CD4-positive, alpha-beta memory T cell (primary cell): Measurements from ENCODE around the gene ALDH1A1. TPM values are rescaled to one million over a fixed set of nuclear protein-coding genes. Genes with fewer than 3 reads are reported as not detected.
A peak's percentile ranks its signal among the peaks of the same experiment; 100 is the strongest.

ENCODE experiments used
- CTCF ChIA-PET: fragments of 350-600 bp; sonication (Branson Sonifier 250); formaldehyde crosslinking; loops from one replicate; lab custom pipeline; 2021; ENCODE audit warnings: inconsistent platforms; ENCODE audit not compliant: partially characterized antibody; lab: Charles Lee
- POLR2A ChIA-PET: fragments of 350-600 bp; sonication (Branson Sonifier 250); formaldehyde crosslinking; loops from one replicate; lab custom pipeline; 2021; ENCODE audit not compliant: partially characterized antibody; lab: Charles Lee
- DNase-seq, 5 donors: peaks; one replicate each; pipeline versions ENCODE4 v3.0.0 to v3.0.0-alpha.2; 2020 to 2022; ENCODE audit warnings: mixed read lengths in 1 of 5
- H3K27ac ChIP-seq: one replicate; pipeline ENCODE4 v1.7.0; 2013; ENCODE audit warnings: low read depth, low read length
- H3K27me3 ChIP-seq: 2 replicates; pipeline ENCODE4 v1.7.0; 2013; ENCODE audit warnings: mild to moderate bottlenecking, low read length, moderate library complexity; ENCODE audit not compliant: insufficient read depth
- H3K36me3 ChIP-seq: 2 replicates; pipeline ENCODE4 v1.7.0; 2013; ENCODE audit warnings: mild to moderate bottlenecking, low read length, moderate library complexity; ENCODE audit not compliant: insufficient read depth
- H3K4me1 ChIP-seq: 2 replicates; pipeline ENCODE4 v1.7.0; 2013; ENCODE audit warnings: mild to moderate bottlenecking, low read length, moderate library complexity; ENCODE audit not compliant: insufficient read depth
- H3K4me3 ChIP-seq, 2 donors: one replicate each; pipeline ENCODE4 v1.7.0; 2013; ENCODE audit warnings: low read length in 2 of 2, mild to moderate bottlenecking in 1 of 2
- H3K9me3 ChIP-seq, 2 donors: one replicate each; pipeline ENCODE4 v1.7.0; 2013; ENCODE audit warnings: low read length in 2 of 2, control low read depth in 1 of 2; ENCODE audit not compliant: control insufficient read depth in 1 of 2
- H3K27ac Mint-ChIP-seq, 7 donors: one replicate each; pipeline ENCODE4 v1.8.0; 2020 to 2021; ENCODE audit warnings: mixed read lengths in 7 of 7, mild to moderate bottlenecking in 6 of 7, inconsistent platforms in 3 of 7, moderate library complexity in 3 of 7
- H3K27me3 Mint-ChIP-seq, 2 donors: one replicate each; pipeline ENCODE4 v1.8.0; 2020 to 2021; ENCODE audit warnings: mixed read lengths in 2 of 2
- H3K36me3 Mint-ChIP-seq, 2 donors: one replicate each; pipeline ENCODE4 v1.8.0; 2020 to 2021; ENCODE audit warnings: mixed read lengths in 2 of 2, inconsistent platforms in 1 of 2, mild to moderate bottlenecking in 1 of 2
- H3K4me1 Mint-ChIP-seq, 4 donors: one replicate each; pipeline ENCODE4 v1.8.0; 2020 to 2021; ENCODE audit warnings: mixed read lengths in 4 of 4, mild to moderate bottlenecking in 1 of 4
- H3K4me3 Mint-ChIP-seq, 8 donors: one replicate each; pipeline ENCODE4 v1.8.0; 2020 to 2021; ENCODE audit warnings: mixed read lengths in 8 of 8, mild to moderate bottlenecking in 7 of 8, moderate library complexity in 6 of 8, inconsistent platforms in 3 of 8
- H3K9me3 Mint-ChIP-seq, 8 donors: one replicate each; pipeline ENCODE4 v1.8.0; 2020 to 2021; ENCODE audit warnings: mixed read lengths in 8 of 8, mild to moderate bottlenecking in 5 of 8, inconsistent platforms in 3 of 8, moderate library complexity in 1 of 8
- intact Hi-C: fragments of 100-400 bp; cut with micrococcal nuclease; formaldehyde crosslinking; loops from one replicate; pipeline ENCODE4 v1.15.1; 2023
- polyA plus RNA-seq, 2 donors: library from polyadenylated mRNA; unstranded; fragments of 300-500 nt; fragmentation: Illumina TruSeq; gene quantifications; one replicate each; pipeline ENCODE4 v1.2.3, GENCODE V29; 2021
- total RNA-seq, 2 experiments: library from RNA; stranded (reverse); gene quantifications; one replicate each; pipeline ENCODE4 v1.2.3, GENCODE V29; 2021

The ALDH1A1 gene
- total and polyA plus RNA-seq, 4 experiments from 2014 or later = 0.44 to 1.2 TPM; not detected in 2

DNA sequence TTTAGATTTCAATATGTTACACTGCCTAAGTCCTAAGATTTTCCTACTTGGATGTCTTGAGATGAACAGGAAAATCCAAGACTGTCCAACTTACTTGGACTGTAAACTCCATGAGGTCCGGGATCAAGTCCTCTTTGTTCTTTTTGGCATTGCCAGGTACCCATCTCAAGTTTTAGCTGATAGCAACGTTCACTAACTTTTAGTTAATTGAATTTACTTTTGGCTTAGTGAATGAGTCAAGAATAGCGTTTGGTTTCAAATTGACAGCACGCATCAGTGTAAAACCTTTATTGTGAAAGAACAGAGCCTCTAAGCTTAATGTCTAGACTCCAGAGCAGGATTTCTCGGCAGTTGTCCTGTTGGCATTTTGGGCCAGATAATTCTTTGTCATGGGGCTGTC, 37.2 kb downstream of the ALDH1A1 start:
- POLR2A ChIA-PET = no interaction called here
- intact Hi-C loops = loop anchor here (10.0 kb wide), 1 partner anchor 59 kb away; no protein-coding TSS in a partner anchor
- CTCF ChIA-PET = no interaction called here
- Mint-ChIP-seq H3K4me1 (no peaks in the 10 kb centered on the region), H3K27ac (no peak overlapping the region), H3K4me3 (no peak overlapping the region), H3K27me3 (peaks cover 0 to 2% of the 10 kb centered on the region in 2 donors), H3K9me3 (peaks cover 0 to 2% (median 0%) of the 10 kb centered on the region in 8 donors), H3K36me3 (no peaks in the 10 kb centered on the region)
- no peaks in the 10 kb centered on the region for H3K9me3 ChIP-seq
- no peaks in the 10 kb centered on the region for H3K36me3 ChIP-seq
- no peaks in the 10 kb centered on the region for H3K4me1 ChIP-seq
- no peak overlapping the region for H3K4me3 ChIP-seq
- H3K27me3 ChIP-seq = no peaks in the 10 kb centered on the region
- no peak overlapping the region for H3K27ac ChIP-seq
- no peak for DNase-seq

DNA sequence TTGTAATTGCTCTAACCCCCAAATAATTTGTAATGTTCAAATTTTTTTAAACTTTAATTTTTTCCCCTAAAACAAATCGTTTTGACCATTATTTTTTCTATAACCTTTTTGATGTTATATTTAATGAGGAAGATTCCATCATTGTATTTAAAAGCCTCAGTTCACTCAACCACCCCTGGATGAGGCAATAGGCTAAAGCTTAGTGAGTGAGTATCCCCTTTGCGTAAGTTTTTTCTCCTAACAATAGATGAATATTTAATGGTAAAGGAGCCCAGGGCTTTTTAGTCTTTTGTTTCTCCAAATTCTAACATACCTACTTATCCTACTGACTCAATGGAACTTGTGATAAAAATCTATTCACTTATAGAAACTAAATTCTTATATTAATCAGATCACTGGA, 38.1 kb downstream of the ALDH1A1 start:
- no peak overlapping the region for H3K27ac Mint-ChIP-seq
- intact Hi-C loops = loop anchor here (10.0 kb wide), 1 partner anchor 60 kb away; no protein-coding TSS in a partner anchor

DNA sequence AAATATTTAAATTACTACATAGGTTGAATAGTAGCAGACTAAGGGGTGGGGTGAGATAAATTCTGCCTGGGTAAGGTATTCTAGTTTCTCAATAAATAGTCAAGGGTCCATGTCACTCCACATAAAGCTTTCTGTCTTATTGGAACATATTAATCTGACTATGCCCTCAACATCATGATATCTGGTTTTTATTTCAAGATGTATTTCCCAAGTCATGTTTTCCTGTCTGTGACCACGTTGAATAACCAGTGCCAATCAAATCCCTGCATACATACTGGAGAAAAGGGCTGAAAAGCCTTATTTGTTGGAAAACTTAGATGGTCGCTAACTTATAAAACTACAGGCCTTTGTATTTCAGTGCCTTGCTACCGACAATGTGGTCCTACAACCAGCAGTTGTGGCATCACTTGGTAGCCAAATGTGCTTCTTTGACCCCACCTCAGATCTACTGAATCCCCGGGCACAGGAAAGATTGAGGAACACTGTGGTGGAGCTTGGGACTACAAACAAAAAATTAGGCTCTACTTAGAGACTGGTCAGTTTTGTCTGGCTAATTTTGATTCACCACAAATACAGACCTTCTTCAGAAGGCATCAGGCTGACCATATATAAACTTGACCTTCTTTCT, 39.4 kb downstream of the ALDH1A1 start:
- Mint-ChIP-seq H3K9me3 (peaks cover 0 to 2% (median 0%) of the 10 kb centered on the region in 8 donors), H3K4me1 (no peaks in the 10 kb centered on the region), H3K4me3 (no peak overlapping the region), H3K27me3 (peaks cover 1 to 2% of the 10 kb centered on the region in 2 donors), H3K27ac (no peak overlapping the region), H3K36me3 (no peaks in the 10 kb centered on the region)
- Histone ChIP-seq H3K4me3 (no peak overlapping the region), H3K36me3 (no peaks in the 10 kb centered on the region), H3K27ac (no peak overlapping the region), H3K27me3 (no peaks in the 10 kb centered on the region), H3K4me1 (no peaks in the 10 kb centered on the region), H3K9me3 (no peaks in the 10 kb centered on the region)
- intact Hi-C loops = loop anchor here (10.0 kb wide), 1 partner anchor 61 kb away; no protein-coding TSS in a partner anchor
- DNase-seq = no peak
- ChIA-PET CTCF (no interaction called here), POLR2A (no interaction called here)

More for the DNA sequence above, 38.1 kb downstream of the ALDH1A1 start:
- no peak overlapping the region for H3K4me3 ChIP-seq
- Mint-ChIP-seq H3K4me3 (no peak overlapping the region), H3K36me3 (no peaks in the 10 kb centered on the region), H3K9me3 (peaks cover 0 to 2% (median 0%) of the 10 kb centered on the region in 8 donors), H3K4me1 (no peaks in the 10 kb centered on the region), H3K27me3 (peaks cover 0 to 2% of the 10 kb centered on the region in 2 donors)
- H3K36me3 ChIP-seq = no peaks in the 10 kb centered on the region
- DNase-seq = no peak
- H3K27me3 ChIP-seq = no peaks in the 10 kb centered on the region
- CTCF ChIA-PET = no interaction called here
- H3K4me1 ChIP-seq = no peaks in the 10 kb centered on the region
- H3K9me3 ChIP-seq = no peaks in the 10 kb centered on the region
- no peak overlapping the region for H3K27ac ChIP-seq
- POLR2A ChIA-PET = no interaction called here

DNA sequence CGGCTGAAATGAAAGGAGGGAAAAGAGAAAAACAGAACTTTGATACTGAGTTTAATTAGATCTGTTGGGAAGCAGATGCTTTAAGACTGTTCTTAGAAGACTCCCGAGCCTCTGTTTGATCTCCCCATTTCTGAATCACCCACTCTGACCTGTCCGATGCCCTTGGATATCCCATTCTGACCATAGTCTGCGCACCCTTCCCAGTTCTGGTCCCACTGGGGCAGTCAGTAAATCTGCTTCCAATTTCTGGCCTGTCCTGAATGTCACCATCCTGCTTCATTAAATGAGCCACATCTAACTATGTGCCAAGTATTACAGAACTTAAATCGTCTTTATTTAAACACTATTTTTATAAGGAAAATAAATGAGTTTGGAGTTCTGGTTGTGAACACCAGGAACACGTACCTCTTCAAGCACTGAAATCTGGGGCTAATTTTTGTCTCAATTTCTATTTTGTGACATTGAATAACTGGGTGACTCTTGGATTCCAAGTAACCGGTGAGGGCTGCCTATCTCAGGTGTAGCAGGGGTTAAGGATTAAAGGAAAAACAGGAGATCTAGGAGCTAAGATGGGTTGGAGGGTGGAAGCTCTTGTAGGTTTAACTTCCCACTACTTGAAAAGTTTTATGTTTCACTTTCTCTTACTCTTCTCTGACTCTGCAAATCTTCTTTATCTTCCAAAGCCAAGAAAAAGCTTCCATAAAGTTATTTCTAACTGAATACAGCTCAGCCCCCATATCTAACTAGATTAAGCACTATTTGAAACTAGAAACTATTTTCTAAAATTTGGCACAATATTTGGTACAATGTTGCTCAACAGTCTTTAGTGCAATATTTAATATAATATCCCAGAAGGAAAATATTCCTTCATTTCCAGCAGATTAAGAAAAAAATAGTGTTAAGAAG, 40.1 kb downstream of the ALDH1A1 start:
- intact Hi-C loops = loop anchor here (10.0 kb wide), 1 partner anchor 62 kb away; no protein-coding TSS in a partner anchor
- DNase-seq = peak in 1 of 5 donors; percentile 31

DNA sequence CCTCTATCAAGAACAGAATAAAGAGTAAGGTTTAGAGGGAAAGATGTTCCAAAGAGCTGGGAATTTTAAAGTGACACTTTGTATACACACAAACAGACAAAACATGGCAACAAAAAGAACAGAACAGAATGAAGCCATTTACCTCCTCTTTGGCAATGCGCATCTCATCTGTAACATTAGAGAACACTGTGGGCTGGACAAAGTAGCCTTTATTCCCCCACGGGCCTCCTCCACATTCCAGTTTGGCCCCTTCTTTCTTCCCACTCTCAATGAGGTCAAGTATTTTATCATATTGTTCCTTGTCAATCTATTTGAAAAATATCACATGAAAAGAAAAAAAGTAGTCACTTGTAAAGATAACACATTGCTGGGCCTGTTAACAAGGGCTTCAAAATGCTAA, 41.0 kb downstream of the ALDH1A1 start:
- H3K9me3 ChIP-seq = no peaks in the 10 kb centered on the region
- no peak overlapping the region for H3K4me3 ChIP-seq
- H3K27me3 ChIP-seq = no peaks in the 10 kb centered on the region
- Mint-ChIP-seq H3K36me3 (no peaks in the 10 kb centered on the region), H3K4me1 (no peaks in the 10 kb centered on the region), H3K4me3 (no peak overlapping the region), H3K9me3 (peaks cover 0 to 2% (median 0%) of the 10 kb centered on the region in 8 donors), H3K27ac (no peak overlapping the region), H3K27me3 (peaks cover 1 to 2% of the 10 kb centered on the region in 2 donors)
- ChIA-PET CTCF (interaction anchor here (1.6 kb wide), 1 partner anchor 11 kb away, joined by 3 read pairs; no protein-coding TSS in a partner anchor), POLR2A (no interaction called here)
- H3K4me1 ChIP-seq = no peaks in the 10 kb centered on the region
- no peak for DNase-seq
- intact Hi-C loops = loop anchor here (10.0 kb wide), 1 partner anchor 63 kb away; no protein-coding TSS in a partner anchor
- no peaks in the 10 kb centered on the region for H3K36me3 ChIP-seq
- H3K27ac ChIP-seq = no peak overlapping the region

More for the DNA sequence above, 40.1 kb downstream of the ALDH1A1 start:
- ChIA-PET CTCF (no interaction called here), POLR2A (no interaction called here)
- H3K27me3 ChIP-seq = no peaks in the 10 kb centered on the region
- H3K4me3 ChIP-seq = no peak overlapping the region
- no peaks in the 10 kb centered on the region for H3K36me3 ChIP-seq
- peaks cover 1 to 2% of the 10 kb centered on the region in 2 donors for H3K27me3 Mint-ChIP-seq
- peak overlapping the region in 1 of 8 donors; percentile 24 for H3K4me3 Mint-ChIP-seq
- no peaks in the 10 kb centered on the region for H3K9me3 ChIP-seq
- peaks cover 0 to 2% (median 0%) of the 10 kb centered on the region in 8 donors for H3K9me3 Mint-ChIP-seq
- no peaks in the 10 kb centered on the region for H3K4me1 Mint-ChIP-seq
- no peaks in the 10 kb centered on the region for H3K36me3 Mint-ChIP-seq
- H3K4me1 ChIP-seq = no peaks in the 10 kb centered on the region
- H3K27ac Mint-ChIP-seq = no peak overlapping the region
- H3K27ac ChIP-seq = no peak overlapping the region

DNA sequence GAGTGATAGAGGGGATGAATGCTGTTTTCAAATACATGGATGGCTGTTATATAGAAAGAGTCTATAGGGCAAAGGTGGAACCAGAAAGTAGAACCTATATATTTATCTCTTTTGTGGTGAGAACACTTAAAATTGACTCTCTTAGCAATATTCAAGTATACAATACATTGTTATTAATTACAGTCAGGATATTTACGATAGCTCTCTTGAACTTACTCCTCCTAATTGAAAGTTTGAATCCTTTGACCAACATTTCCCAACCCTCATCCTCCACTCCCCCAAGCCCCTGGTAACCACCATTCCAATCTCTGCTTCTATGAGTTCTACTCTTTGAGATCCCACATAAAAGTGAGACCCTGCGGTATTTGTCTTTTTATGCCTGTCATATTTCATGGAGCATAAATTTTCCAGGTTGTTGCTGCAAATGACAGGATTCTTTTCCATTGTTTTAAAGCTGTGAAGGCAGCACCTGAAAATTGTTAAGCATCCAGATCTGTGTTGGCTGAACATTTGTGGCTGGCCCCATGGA, 41.5 kb downstream of the ALDH1A1 start:
- DNase-seq = no peak
- intact Hi-C loops = loop anchor here (10.0 kb wide), 1 partner anchor 63 kb away; no protein-coding TSS in a partner anchor

DNA sequence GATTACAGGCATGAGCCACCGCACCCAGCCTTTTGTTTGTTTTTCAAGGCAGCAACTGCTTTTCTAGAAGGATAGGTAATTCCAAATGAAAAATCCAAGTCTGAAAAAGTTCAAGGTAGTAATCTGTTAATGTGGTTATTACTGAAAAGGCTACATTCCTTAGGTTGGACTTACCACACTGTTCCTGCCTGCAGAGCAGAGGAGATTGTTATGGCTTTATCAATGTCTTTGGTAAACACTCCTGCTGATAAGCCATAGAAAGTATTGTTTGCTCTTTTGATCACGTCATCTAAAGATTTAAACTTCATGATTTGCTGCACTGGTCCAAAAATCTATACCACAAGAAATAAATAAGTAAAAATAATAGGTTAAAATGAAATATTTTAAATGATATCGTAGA, 43.4 kb downstream of the ALDH1A1 start:
- H3K27me3 Mint-ChIP-seq = peaks cover 1 to 2% of the 10 kb centered on the region in 2 donors
- no peaks in the 10 kb centered on the region for H3K9me3 ChIP-seq
- no peak overlapping the region for H3K4me3 ChIP-seq
- H3K36me3 ChIP-seq = no peaks in the 10 kb centered on the region
- no peak overlapping the region for H3K27ac Mint-ChIP-seq
- no peak overlapping the region for H3K27ac ChIP-seq
- peaks cover 0 to 2% (median 0%) of the 10 kb centered on the region in 8 donors for H3K9me3 Mint-ChIP-seq
- H3K4me1 Mint-ChIP-seq = no peaks in the 10 kb centered on the region
- intact Hi-C loops = no loop called here
- no peak for DNase-seq
- H3K4me3 Mint-ChIP-seq = no peak overlapping the region
- ChIA-PET CTCF (no interaction called here), POLR2A (no interaction called here)
- H3K27me3 ChIP-seq = no peaks in the 10 kb centered on the region
- no peaks in the 10 kb centered on the region for H3K36me3 Mint-ChIP-seq
- H3K4me1 ChIP-seq = no peaks in the 10 kb centered on the region

More for the DNA sequence above, 41.5 kb downstream of the ALDH1A1 start:
- H3K4me1 ChIP-seq = no peaks in the 10 kb centered on the region
- no peak overlapping the region for H3K4me3 Mint-ChIP-seq
- no peak overlapping the region for H3K27ac ChIP-seq
- no peak overlapping the region for H3K4me3 ChIP-seq
- H3K27me3 ChIP-seq = no peaks in the 10 kb centered on the region
- no peaks in the 10 kb centered on the region for H3K36me3 ChIP-seq
- peaks cover 1 to 2% of the 10 kb centered on the region in 2 donors for H3K27me3 Mint-ChIP-seq
- no peaks in the 10 kb centered on the region for H3K36me3 Mint-ChIP-seq
- no peaks in the 10 kb centered on the region for H3K4me1 Mint-ChIP-seq
- H3K27ac Mint-ChIP-seq = no peak overlapping the region
- CTCF ChIA-PET = interaction anchor here (1.6 kb wide), 1 partner anchor 10 kb away, joined by 3 read pairs; no protein-coding TSS in a partner anchor
- POLR2A ChIA-PET = no interaction called here
- H3K9me3 Mint-ChIP-seq = peaks cover 0 to 2% (median 0%) of the 10 kb centered on the region in 8 donors
- H3K9me3 ChIP-seq = no peaks in the 10 kb centered on the region
